ENCODE measurements around the gene HCAR2. TPM values are rescaled to one million over a fixed set of nuclear protein-coding genes. Genes with fewer than 3 reads are reported as not detected.

HCAR2 gene
- total and polyA plus RNA-seq, 2 of the 4 experiments (the other 2 are of a cell fraction) = not detected

GRCh38 chr12:122724641-122725243, 21.6 kb upstream of the HCAR2 start:
- H3K4me2 ChIP-seq (ENCODE audit: low read depth, low read length) = no peak overlapping the region
- 77% methylated on average over 7 of the region's 12 CpGs; no CpG with 5 or more reads in 1 of the 2 experiments for WGBS, 2 experiments (ENCODE audit: extremely low coverage in 2 of 2, insufficient read length in 1 of 2)
- H3K4me1 ChIP-seq (ENCODE audit: control insufficient read depth, insufficient read depth, low read length) = peaks cover 2% of the 10 kb centered on the region; the same call in 1 of the 2 replicates
- H2BK120ac ChIP-seq (ENCODE audit: low read depth, low read length) = no peak overlapping the region
- H2AK5ac ChIP-seq (ENCODE audit: low read depth, low read length) = no peak overlapping the region
- H4K20me1 ChIP-seq (ENCODE audit: insufficient read depth, low read length) = no peaks in the 10 kb centered on the region
- BruUV-seq (replicated peaks) = no TSS peak
- no peaks in the 10 kb centered on the region for H3K36me3 ChIP-seq (ENCODE audit: control insufficient read depth, insufficient read depth, low read length)
- H2BK20ac ChIP-seq (ENCODE audit: low read depth, low read length) = no peak overlapping the region
- no peaks in the 10 kb centered on the region for H3K9me3 ChIP-seq (ENCODE audit: control insufficient read depth, insufficient read depth, low read length)
- H2BK5ac ChIP-seq (ENCODE audit: low read depth, low read length, poor library complexity, severe bottlenecking) = no peak overlapping the region
- TF ChIP-seq MXI1 (IDR thresholded peaks at IDR 0.05; ENCODE audit: borderline replicate concordance, low read depth, low read length) (no peak), RCOR1 (IDR thresholded peaks at IDR 0.05; ENCODE audit: insufficient replicate concordance, low read length) (no peak), CHD1 (IDR thresholded peaks at IDR 0.05; ENCODE audit: low read depth, low read length) (no peak), CTCF (conservative IDR thresholded peaks at IDR 0.05; ENCODE audit: low read depth, low read length) (no peak)
- TF ChIP-seq, protein P1, sequence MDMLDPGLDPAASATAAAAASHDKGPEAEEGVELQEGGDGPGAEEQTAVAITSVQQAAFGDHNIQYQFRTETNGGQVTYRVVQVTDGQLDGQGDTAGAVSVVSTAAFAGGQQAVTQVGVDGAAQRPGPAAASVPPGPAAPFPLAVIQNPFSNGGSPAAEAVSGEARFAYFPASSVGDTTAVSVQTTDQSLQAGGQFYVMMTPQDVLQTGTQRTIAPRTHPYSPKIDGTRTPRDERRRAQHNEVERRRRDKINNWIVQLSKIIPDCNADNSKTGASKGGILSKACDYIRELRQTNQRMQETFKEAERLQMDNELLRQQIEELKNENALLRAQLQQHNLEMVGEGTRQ (IDR thresholded peaks at IDR 0.05; ENCODE audit: low read depth, low read length) = no peak
- in situ Hi-C loops (cut with MboI; ENCODE audit: low sequenced_read_pairs) (no loop called here), intact Hi-C loops (cut with micrococcal nuclease) (no loop called here), dilution Hi-C loops (cut with HindIII; ENCODE audit: low sequenced_read_pairs, unreplicated experiment) (no loop called here)
- H3K4me3 ChIP-seq (ENCODE audit: insufficient read depth, low read depth, low read length) = no peak overlapping the region
- H3K14ac ChIP-seq (replicated peaks; ENCODE audit: low read depth, low read length) = no peak overlapping the region
- H3K23ac ChIP-seq (ENCODE audit: low read depth, low read length) = no peak overlapping the region
- ChIA-PET POLR2A (ENCODE audit: unreplicated experiment) (no interaction called here), CTCF (no interaction called here)
- H3K18ac ChIP-seq (ENCODE audit: low read depth, low read length) = no peak overlapping the region
- no peak overlapping the region for H3K56ac ChIP-seq (ENCODE audit: extremely low read depth, insufficient read depth, low read length)
- ATAC-seq (ENCODE audit: low read depth) = no peak
- no peak overlapping the region for H2AK9ac ChIP-seq (replicated peaks; ENCODE audit: low read depth, low read length, poor library complexity)
- no peak overlapping the region for H4K5ac ChIP-seq (ENCODE audit: low read depth, low read length)
- H3K27ac ChIP-seq (ENCODE audit: insufficient read depth, low read length) = no peak overlapping the region
- no peaks in the 10 kb centered on the region for H3K79me1 ChIP-seq (ENCODE audit: low read depth in 1 of 2, low read length in 2 of 2)
- no peak for DNase-seq
- H3K9me1 ChIP-seq (ENCODE audit: insufficient read depth, low read length) = 0 out of 2 replicates have a peak, but pooled peaks cover 3% of the 10 kb centered on the region
- no peak overlapping the region for H2BK15ac ChIP-seq (ENCODE audit: low read depth, low read length)
- no peak overlapping the region for H4K8ac ChIP-seq (ENCODE audit: low read depth in 2 of 2, low read length in 2 of 2)
- H2AFZ ChIP-seq (replicated peaks; ENCODE audit: low read length, poor library complexity) = no peak overlapping the region
- H4K91ac ChIP-seq (ENCODE audit: insufficient read depth, low read depth, low read length) = no peak overlapping the region
- peaks cover 19% of the 10 kb centered on the region for H3K27me3 ChIP-seq (ENCODE audit: control insufficient read depth, insufficient read depth, low read length)
- H3K9ac ChIP-seq (ENCODE audit: low read depth, low read length) = no peak overlapping the region
- no peak overlapping the region for H3K4ac ChIP-seq (ENCODE audit: low read depth, low read length)
